Muscle of arm (tissue), 12 donors: Measurements from ENCODE around the gene TMEM192. TPM values are rescaled to one million over a fixed set of nuclear protein-coding genes. Genes with fewer than 3 reads are reported as not detected.
"Not testable (repeated sequence)": the region's sequence is repeated elsewhere in the genome, so short reads cannot be mapped to it uniquely, and the experiment has no call there.

ENCODE experiments used
- DNase-seq: peaks from one replicate; pipeline ENCODE4 v3.0.0-alpha.2; 2013
- polyA plus RNA-seq, 12 donors: library from polyadenylated mRNA; unstranded; fragments of 120-200 nt; gene quantifications; one replicate each; pipeline ENCODE4 v1.2.1, GENCODE V29; 2013; ENCODE audit not compliant: insufficient read length in 12 of 12

TMEM192 gene
- polyA plus RNA-seq, 12 donors: 8.4 to 16.7 (median 12.8) TPM; not detected in 1

DNA sequence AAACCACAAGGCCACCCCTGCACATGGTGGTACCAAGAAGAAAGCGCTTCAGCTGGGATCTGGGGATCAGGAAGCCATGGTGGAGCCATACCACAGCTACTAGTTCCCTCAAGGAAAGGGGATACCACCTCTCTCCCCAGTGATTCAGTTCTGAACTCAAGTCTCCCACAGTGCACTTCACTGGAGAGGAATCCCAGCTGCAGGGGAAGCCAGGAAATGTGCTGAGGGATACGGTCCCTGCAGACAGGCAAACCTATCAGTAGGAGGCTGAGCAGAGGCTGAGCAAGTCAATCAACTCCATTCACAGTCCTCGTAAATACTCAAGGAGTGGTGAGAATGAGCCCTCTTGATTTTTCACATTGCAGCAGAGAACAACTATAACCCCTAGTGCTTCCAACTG, 11.0 kb downstream of the TMEM192 start:
- DNase-seq: no peak

DNA sequence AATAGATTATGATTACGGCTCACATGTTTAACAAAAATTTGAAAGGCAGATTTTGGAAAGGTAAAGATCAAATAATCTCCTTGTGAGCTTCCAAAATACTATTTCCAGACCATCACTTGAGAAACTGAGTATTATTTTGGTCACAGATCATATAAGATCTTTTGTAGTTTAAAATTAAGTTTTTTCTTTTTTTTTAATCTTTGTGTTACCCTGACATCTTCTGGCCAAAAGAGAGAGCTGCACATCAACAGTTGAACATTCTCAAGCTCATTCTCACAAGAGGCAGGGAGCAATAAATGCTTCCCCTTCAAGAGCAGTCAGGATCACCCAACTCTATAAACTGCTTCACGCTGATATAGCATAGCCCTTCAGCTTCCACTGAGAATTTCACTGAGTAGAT, 15.9 kb downstream of the TMEM192 start:
- peak; percentile 15 for DNase-seq

DNA sequence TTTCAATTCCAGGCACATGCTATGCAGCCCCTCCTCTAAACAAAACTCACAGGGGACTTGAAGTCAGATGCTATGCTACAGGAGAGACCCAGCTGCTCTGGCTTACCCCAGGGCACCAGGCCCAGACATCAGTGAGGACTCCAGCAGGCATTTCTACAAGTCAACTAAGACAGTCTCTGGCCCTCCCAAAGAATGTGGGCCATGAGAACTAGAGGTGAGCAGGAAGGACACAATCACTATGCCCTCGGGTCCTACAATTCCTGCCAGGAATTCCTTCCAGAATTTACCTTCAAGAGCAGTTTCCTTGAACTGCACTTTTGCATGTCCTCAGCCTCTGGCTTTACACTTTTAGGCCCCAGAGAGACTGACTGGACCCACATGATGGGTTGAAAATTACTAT, 17.4 kb downstream of the TMEM192 start:
- DNase-seq: no peak

DNA sequence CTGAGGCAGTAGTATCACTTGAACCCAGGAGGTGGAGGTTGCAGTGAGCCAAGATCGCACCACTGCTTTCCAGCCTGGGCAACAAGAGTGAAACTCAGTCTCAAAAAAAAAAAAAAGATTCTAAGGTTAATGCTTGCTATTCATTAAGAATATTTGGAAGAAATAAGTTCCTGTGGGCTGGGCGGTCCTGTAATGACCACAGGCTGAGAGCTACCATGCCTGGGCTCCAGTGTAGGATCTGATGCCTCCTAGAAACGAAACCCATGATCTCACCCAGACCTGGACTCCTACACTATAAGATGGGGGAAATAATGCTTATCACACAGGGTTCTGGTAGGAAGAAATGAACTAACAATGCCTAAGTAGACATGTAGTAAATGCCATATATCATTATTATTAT, 17.8 kb downstream of the TMEM192 start:
- no peak for DNase-seq

DNA sequence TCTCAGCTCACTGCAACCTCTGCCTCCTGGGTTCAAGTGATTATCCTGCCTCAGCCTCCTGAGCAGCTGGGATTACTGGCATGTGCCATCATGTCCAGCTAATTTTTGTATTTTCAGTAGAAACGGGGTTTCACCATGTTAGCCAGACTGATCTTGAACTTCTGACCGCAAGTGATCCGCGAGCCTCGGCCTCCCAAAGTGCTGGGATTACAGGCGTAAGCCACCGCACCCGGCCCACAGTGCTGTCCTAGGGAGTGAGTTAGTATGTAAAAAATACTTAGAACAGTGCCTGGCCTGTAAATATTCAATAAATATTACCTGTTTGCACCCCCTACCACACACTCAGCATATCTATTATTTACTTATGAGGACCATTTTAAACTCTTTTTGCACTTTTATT, 20.5 kb downstream of the TMEM192 start:
- not testable (repeated sequence) for DNase-seq

DNA sequence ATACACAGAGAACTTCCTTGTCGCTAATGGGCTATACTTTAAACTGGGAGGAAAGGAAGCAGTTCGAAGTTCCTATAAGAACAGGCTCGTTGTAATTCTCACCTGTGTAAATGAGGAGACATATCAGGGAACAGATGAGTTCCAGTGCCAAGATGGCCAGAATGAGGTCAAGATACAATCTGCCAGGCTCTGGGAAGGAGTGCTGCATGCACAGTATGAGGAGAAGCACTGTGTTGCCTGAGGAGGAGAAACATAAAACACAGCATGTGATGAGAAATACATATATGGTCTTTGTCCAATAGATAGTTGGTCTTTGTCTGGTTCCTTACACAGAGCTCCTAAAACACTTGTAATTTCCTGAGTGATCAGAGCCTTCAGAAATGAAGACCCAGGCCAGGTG, 24.3 kb downstream of the TMEM192 start:
- no peak for DNase-seq

DNA sequence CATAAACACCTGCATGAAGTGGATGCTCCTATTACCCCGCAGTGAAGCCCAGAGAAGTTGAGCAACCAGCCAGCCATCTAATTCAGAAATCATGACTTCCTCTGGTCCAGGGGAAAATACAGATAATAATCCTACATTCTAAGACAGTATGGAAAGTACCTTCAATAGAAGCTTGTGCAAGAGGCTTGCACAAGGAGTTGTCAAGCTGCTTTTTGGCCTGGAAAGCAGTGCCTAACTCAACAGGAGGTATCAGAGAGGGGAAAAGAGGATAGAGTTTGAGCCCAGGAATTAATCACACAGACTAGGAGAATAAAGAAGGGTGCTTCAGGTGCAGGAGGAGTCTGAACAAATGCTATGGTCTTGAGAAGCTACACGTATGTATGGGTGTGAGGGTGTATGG, 26.7 kb downstream of the TMEM192 start:
- no peak for DNase-seq

DNA sequence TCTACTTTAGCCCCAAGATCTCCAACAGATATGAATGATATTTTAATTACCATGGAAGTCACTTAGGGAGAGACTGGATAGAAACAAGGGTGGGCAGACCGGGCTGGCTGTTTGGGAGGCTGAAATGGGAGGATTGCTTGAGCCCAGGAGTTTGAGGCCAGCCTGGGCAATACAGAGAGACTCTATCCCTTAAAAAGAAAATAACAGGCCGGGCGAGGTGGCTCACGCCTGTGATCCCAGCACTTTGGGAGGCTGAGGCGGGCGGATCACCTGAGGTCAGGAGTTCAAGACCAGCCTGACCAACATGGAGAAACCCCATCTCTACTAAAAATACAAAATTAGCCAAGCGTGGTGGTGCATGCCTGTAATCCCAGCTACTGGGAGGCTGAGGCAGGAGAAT, 27.9 kb downstream of the TMEM192 start:
- DNase-seq: not testable (repeated sequence)

DNA sequence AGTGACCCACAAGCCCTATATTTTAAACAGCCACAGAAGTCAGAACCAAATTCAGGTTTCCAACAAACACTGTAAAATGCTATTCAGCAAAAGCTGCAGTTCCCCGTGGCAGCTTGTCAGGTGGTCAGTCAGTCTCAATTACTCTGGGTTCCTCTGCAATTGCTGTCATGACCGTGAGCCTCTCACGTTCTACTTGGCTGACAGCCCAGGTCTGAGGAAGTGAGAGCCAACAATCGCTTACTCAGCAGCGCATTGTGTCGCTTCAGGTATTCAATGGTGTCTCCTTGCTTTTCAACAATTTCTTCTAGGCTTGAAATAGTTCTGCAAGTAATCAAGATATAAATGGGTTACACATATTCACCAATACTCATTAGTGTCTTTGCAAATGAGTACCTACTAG, 33.2 kb downstream of the TMEM192 start:
- peak; percentile 20 for DNase-seq

DNA sequence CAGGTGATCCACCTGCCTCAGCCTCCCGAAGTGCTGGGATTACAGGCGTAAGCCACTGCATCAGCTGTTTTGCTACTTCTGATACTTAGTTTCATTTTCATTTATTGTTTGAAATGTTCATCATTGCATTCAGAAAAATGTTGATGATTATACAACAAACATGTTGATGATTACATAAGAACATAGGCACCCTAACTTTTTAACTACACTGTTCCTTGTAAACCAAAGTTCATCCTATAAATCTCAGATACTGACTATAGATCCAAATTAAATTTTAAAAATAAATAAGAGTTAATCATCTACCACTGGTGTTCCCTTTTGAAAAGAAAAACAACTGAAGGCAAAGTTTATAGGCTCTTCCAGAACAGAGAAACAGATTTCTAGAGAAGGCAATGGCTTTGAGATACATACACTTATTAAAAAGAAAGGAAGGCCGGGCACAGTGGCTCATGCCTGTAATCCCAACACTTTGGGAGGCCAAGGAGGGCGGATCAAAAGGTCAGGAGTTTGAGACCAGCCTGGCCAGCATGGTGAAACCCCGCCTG, 35.6 kb downstream of the TMEM192 start:
- DNase-seq: no peak

DNA sequence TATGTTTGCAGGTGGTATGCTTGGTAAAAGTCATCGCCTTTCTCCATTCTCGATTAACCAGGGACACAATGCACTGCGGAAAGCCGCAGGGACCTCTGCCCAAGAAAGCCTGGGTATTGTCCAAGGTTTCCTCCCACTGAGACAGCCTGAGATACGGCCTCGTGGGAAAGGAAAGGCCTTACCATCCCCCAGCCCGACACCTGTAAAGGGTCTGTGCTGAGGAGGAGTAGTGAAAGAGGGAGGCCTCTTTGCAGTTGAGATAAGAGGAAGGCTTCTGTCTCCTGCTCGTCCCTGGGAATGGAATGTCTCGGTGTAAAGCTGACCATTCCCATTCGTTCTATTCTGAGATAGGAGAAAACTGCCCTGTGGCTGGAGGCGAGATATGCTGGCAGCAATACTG, 39.3 kb downstream of the TMEM192 start:
- not testable (repeated sequence) for DNase-seq

DNA sequence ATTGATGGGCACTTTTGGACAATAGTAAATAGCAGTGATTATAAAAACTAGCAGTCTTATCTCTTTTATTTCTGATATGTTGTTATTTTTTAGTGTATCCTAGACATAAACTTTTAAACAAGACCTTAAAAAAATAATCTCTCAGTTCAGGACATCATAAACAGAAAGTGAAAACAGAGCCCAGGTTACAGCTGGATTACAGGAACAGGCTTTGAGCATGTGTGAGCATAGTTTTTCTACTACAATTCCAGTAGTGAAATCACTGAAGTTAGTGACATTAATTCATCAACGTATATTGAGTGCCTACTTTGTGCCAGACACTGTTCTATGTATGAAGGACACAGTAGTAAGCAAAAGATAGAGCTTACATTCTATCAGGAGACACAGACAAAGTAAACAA, 42.1 kb downstream of the TMEM192 start:
- DNase-seq: no peak

DNA sequence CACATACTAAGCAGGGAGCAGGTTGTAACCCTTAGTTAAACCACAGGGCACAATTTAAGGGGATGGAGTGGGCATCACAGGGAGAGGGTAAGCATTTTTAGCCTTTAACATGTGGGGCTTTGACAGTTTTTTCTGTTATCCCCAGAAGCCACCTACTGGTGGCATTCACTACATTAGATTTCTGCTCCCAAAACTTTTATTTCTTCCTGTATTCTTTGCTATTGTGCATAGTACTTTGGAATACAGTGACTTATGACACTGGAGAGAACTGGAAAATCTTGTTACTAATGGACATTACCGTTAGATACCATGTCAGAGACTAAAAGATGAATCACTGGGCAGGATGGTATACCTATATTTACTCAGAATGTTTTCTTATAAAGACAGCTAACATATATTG, 51.7 kb downstream of the TMEM192 start:
- no peak for DNase-seq

DNA sequence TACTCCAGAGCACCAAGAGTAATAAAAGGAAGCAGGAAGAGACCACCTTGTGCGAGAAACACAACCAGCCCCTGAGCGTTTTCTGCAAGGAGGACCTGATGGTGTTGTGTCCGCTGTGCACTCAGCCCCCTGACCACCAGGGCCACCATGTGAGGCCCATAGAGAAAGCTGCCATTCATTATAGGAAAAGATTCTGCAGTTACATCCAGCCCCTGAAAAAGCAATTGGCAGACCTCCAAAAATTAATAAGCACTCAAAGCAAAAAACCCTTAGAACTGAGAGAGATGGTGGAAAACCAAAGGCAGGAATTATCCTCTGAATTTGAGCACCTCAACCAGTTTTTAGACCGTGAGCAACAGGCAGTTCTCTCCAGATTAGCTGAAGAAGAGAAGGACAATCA, 53.3 kb downstream of the TMEM192 start:
- DNase-seq: no peak

DNA sequence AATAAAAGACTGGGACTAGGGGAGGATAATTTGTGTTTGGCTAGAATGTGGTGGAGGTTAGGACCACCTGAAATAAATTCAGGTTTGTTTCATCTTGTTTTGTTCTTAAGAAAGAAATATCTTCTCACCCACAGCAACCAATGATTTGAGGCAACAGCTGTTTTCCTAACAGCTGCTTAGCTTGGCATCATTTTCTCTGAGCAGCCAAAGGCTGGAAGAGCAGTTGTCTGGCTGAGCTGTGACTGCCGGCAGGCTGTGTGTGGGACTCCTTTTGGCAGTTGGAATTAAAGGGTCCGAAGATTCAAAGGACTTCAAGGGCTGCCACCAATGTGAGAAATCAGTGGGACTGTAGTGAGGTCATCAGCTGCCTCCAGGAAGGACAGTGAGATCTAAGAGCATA, 54.0 kb downstream of the TMEM192 start:
- peak; percentile 44 for DNase-seq

DNA sequence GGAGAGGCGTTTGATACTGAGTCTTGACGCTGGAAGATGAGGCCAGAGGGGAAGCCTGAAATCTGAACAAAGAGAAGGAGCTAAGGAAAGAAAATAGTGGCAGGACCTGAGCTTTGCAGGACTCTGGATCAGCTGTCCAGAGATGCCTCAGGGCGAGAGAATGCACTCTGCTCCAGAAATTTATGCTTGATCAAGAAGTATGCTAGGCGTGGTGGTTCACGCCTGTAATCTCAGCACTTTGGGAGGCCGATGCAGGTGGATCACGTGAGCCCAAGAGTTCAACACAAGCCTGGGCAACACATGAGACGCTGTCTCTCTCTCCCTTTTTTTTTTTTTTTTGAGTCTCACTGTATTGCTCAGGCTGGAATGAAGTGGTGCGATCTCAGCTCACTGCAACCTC, 57.1 kb downstream of the TMEM192 start:
- no peak for DNase-seq

DNA sequence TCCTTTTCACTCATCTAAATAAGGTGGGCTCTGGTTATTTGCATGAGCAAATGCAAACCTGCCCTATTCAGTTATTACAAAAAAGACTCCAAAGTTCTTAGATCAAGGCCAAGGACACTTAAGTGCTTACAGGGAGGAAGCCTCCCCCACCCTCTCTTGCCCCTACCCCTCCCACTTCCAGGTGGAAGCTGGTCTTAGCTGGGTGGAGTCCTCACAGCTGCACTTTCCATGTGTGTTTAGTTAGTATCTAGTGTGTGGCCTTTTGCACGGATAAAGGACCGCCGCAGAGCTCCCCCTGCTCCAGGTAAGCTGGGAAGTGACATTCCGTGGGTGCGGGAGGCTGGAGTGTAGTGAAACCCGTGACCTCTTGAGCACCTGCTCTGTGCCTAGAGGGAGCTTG, 59.0 kb downstream of the TMEM192 start, which contains the start of gene TRIM75:
TRIM75 (plus strand) TSS at position 222 of the 400 bp plus-strand sequence. CDS start 5,282 bp downstream, outside the sequence.
- no peak for DNase-seq

DNA sequence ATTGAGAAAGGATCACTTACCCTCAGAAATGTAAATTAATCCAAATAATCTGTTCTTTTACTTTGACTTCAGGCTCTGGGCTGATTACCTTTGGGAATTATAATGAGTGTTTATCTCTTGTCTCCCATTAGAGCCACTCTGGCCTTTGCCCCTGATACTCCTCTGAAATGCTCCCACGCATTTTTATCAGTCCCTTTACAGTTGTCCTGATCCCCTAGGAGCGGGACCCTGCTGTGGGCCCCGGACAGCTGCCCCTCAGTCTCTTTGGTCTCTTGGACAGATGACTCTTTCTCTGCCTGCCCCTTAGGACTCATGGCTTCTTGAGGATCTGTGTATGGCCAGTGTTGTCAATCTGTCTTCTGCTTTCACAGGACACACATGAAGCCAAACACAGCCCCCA, 60.0 kb downstream of the TMEM192 start:
- DNase-seq: no peak

DNA sequence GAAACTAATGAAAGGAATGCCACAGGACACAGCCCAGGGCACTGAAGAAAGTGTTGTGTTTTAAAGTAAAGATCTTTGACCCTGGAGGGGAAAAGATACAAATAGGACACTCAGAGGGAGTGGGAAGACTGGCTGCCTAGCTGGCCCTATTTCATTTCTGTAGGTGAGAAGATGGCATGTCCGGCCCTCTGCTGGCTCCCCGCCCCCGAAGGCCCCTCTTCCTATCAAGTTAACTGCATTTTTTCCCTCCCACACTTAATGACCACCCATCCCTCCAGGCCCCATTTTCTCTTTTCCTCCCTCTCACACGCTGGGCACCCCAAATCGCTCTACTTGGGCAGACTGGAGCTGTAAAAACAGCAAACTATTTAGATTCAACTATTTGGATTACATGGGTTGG, 64.5 kb downstream of the TMEM192 start:
- no peak for DNase-seq

DNA sequence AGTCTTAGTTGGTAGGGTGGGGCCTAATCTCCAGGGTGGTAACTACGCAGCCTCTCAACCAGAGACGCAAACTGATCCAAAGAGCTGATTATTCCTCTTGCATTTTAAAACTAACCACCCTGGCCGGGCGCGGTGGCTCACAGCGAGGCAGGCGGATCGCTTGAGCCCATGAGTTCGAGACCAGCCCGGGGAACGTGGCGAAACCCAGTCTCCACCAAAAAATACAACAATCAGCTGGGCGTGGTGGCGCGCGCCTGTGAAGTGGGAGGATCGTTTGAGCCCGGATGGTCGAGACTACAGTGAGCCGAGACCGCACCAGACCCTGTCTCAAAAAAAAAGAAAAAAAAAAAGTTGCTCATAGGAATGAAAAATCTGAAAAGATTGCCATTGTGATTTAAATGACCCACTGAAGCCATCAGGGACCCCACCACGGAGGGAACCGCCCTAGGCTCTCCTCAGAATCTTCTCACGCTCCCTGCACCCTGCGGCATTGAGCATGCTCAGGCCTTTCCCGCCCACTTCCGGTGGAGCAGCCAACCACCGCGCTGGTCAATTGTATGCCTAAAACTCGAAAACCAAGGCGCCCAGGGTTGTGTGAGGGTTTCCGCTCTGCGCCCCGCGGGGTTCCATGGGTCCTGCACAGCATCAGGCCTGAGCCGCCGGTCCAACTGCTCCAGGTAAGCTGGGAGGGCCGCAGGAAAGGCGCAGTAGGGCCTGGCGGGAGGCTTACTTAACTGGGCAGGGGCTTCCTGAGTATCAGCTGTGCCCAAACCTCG, 81.0 kb downstream of the TMEM192 start, which contains the start of gene TRIM60:
TRIM60 (plus strand) TSS at position 564 of the 776 bp plus-strand sequence. CDS start 8,074 bp downstream, outside the sequence.
- DNase-seq: no peak

DNA sequence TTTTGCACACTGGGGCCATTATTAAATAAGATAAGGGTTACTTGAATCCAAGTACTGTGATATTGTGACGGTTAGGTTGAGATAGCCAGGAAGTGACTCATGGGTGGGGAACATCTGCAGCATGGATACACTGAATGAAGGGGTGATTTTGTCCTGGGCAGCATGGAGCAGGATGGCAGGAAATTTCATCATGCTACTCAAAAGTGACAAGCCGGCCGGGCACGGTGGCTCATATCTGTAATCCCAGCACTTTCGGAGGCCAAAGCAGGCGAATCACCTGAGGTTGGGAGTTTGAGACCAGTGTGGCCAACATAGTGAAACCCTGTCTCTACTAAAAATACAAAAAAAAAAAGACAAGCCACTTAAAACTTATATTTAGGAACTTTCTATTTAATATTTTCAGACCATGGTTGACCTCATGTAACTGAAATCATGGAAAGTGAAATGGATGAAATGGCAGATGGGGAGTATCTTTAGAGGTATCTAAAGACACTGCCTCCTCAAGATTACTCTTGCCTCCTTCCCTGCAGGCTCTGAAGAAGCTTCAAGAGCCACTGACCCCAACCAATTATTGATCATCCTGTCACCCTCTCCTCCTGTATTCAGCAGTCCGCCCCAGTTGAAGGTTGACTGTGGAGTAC, 84.8 kb downstream of the TMEM192 start:
- DNase-seq: no peak

DNA sequence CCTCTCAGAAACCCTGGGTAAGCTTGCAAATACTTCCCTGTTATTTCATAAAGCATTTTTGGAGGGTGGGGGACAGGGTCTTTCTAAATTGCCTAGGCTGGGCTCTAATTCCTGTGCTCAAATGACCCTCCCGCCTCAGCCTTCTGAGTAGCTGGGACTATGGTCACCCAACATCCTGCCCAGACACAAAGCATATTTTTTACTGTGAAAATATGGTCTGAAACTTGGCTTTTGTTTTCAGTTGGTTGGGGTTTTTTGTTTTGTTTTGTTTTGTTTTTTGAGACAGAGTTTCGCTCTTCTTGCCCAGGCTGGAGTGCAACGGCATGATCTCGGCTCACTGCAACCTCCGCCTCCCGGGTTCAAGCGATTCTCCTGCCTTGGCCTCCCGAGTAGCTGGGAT, 86.9 kb downstream of the TMEM192 start:
- not testable (repeated sequence) for DNase-seq
